Measurements from ENCODE around the gene FASTK.

Gene FASTK

DNA sequence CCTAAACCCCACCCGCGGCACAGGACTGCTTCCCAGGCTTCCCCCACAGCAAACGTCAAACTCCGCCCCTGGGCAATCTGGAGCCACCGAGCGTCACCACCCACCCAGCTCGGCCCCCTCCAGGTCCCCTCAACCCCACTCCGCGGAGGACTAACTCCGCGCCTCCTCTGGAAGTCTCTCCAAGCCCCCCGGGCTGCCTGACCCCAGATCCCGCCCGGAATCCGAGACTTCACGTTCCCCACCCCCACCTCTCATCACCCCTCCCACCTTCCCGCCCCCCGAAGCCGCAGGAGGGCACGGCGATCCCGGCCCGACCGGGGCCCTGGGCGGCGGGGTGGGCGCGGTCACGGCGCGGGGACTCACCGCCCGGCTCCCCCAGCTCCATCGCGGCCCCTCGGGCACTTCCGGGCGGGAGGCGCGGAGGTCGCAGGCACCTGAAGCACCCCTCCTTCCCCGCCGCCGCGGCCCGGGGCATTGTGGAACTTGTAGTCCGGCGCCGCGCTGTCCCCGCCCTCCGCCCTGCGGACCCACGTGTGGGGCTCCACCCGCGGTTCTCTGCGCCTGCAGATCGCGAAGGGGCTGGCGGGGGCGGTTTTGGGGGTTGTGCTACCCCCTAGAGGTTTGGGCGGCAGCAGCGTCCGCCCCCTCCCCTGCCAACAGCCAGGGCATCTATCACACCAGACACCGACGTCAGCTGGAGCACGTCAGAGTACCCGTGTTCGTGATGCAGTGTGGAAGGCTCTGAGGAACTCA, 2.6 kb upstream of the FASTK start, which contains the start of gene TMUB1:
TSS of gene TMUB1 (minus strand) at position 423 of the 753 bp plus-strand sequence. CDS start 930 bp downstream, outside the sequence.
- TF ChIP-seq, protein P1, sequence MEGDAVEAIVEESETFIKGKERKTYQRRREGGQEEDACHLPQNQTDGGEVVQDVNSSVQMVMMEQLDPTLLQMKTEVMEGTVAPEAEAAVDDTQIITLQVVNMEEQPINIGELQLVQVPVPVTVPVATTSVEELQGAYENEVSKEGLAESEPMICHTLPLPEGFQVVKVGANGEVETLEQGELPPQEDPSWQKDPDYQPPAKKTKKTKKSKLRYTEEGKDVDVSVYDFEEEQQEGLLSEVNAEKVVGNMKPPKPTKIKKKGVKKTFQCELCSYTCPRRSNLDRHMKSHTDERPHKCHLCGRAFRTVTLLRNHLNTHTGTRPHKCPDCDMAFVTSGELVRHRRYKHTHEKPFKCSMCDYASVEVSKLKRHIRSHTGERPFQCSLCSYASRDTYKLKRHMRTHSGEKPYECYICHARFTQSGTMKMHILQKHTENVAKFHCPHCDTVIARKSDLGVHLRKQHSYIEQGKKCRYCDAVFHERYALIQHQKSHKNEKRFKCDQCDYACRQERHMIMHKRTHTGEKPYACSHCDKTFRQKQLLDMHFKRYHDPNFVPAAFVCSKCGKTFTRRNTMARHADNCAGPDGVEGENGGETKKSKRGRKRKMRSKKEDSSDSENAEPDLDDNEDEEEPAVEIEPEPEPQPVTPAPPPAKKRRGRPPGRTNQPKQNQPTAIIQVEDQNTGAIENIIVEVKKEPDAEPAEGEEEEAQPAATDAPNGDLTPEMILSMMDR (IDR thresholded peaks at IDR 0.05; ENCODE audit: low read depth, low read length), result no peak
- H3K4me3 ChIP-seq (ENCODE audit: low read depth, low read length), result peak within 1 kb of the TSS; percentile 67

DNA sequence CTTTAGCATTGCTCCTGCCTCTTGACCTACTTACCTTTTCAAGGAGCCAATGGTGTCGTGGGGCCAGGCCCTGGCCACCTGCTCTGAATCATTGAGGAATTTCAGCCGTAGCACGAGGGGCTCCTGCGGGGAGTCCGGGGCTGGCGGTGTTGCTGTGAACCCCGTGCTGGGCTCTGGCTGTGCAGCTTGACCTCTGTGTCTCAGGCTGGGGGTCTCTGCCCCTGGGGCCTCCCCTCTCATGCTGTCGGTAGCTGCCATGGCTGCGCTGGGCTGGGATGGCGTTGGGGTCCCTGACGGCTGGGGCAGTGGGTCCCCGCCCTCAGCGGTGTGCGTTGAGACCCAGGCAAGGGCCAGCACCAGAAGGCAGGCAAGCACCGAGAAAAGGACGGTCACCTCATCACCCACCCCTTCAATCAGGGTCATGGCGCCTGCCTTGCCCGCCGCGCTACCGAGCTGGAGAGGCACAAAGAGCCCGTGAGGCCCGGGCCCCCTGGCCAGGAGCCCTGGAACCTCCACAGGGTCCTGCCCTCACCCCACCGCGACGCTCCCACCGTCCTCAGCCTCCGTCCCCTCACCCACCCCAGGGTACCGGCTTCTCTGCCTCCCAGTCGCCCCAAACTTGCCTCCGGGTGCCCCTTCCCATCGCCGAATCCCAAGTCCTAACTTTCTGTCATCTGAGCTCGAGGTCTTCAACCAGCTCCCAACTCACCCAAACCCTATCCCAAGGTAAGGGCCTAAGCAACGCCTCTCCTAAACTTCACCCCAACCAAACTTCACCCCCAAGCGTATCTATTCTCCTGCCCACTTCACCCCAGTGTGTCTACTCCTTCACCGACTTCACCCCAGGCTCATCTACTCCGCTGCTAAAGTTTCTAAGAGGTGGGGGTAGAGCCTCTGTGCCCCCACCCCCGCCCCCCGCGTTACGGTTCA, 1.8 kb upstream of the FASTK start:
- TF ChIP-seq, protein P1 (IDR thresholded peaks at IDR 0.05; ENCODE audit: low read depth, low read length), result no peak
- peak overlapping the region; percentile 67 for H3K4me3 ChIP-seq (ENCODE audit: low read depth, low read length)

DNA sequence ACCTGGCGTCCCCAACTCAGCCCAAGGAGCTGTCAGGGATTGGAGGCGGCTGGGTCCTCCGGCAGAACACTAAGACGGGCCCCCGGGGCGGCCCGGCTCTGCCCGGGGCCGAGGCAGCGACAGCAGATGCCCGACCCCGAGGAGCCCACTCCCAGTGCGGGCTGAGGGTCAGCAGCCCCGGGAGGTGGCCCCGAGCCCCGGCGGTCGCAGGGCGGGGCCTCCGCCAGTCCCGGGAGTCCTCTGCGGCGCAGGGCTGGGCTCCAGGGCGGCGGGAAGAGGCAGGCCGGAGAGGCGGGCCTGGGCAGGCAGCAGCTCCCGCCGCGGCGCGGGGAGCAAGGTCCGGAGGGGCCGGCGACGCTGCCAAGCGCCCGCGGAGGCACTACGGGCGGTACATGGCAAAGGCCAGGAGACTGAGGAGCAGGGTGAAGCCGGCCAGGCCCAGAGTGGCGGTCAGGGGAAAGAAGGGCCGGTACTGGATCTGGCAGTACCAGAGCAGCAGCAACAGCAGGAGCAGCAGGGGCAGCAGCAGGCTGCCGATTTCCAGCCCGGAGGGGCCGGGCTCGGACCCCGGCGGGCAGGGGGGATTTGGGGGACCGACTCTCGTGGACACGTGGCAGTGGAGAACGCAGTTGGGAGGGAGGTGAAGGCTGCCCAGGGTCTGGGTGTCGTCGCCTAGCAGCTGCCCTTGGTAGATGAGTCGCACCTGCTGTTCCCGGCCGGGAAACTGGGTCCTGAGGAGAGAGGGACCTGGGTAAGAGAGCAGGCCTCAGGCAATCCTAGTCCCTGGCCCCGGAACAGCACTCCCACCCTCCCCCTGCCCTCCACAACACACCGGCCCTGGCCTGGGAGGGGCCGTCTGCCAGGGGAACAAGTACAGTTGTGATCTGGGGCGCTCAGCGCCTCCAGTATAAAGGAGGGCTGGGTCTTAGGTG, 827 bp upstream of the FASTK start:
- TF ChIP-seq, protein P1 (IDR thresholded peaks at IDR 0.05; ENCODE audit: low read depth, low read length), result no peak
- H3K4me3 ChIP-seq (ENCODE audit: low read depth, low read length), result peak overlapping the region; percentile 88

DNA sequence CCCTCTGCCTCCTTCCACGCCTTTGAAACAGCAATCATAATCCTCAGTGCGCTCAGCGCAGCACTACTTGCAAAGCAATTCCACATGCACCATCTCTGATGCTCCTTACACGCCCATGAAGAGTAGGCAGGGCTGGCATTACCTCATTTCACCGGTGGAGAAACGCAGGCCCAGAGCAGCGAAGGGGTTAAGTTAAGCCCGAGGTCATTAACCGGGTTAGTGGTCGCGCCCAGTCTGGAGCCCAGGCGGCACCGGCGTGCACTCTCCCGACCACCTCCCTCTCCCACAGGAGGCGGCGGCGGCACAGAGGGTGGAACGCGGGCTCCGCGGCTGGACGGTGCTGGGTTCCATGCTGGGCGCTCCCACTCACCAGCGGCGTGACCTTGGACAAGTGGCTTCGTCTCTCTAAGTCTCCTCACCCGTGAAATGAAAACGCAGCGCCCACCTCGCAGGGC, 515 bp downstream of the FASTK start:
- H3K4me3 ChIP-seq (ENCODE audit: low read depth, low read length), result peak overlapping the region; percentile 88
- TF ChIP-seq, protein P1 (IDR thresholded peaks at IDR 0.05; ENCODE audit: low read depth, low read length), result no peak

DNA sequence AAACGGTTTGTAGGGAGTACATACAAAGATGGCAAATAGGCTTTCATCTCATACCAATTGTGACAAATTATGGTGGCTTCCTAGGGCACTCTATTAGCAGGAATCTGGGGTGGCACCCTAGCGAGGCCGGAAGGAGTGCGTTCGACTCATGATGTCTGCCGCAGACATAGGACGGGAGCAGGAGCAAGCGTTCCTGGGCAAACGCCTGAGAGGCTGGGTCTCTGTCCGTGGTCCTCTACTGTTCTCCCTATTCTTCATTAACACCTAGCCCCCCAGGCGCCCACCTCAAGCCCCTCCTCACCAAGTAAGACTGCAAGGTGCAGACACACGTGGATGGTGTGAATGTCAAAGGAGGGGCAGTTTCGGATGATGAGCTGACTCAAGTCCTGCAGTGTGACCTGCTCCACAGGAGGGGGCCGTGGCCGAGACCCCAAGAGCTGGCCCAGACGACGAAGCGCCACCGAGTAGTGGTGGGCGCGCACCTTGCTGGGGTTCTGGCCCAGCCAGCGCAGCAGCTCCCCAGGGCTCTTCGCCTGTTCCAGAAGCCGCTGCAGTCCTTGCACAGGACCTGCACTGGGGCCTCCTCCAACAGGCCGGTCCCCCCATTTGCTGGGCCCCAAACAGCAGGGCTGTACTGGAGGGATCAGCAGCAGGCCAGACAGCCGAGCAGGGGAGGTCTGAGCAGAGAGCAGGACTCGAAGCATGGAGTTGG, 1.3 kb downstream of the FASTK start:
- TF ChIP-seq, protein P1 (IDR thresholded peaks at IDR 0.05; ENCODE audit: low read depth, low read length), result no peak
- H3K4me3 ChIP-seq (ENCODE audit: low read depth, low read length), result peak overlapping the region; percentile 88

Measured in WI38 (cell line).